ENCODE results near the gene SLC38A3. TPM values are rescaled to one million over a fixed set of nuclear protein-coding genes. Genes with fewer than 3 reads are reported as not detected.

The SLC38A3 gene
- total and polyA plus RNA-seq, 9 of the 15 experiments (the other 6 are each of a cell fraction or from before 2014, with no cell fraction given), result 0.09 to 0.38 (median 0.16) TPM; not detected in 6

GRCh38 chr3:50196253-50196801 lies 8.7 kb upstream of the SLC38A3 start:
- no peaks in the 10 kb centered on the region for H3K9me3 ChIP-seq (replicated peaks; ENCODE audit: control insufficient read depth, insufficient read depth, low read depth, low read length)
- no peak overlapping the region for H3K4me2 ChIP-seq (ENCODE audit: insufficient read depth, low read length)
- H3K79me2 ChIP-seq (ENCODE audit: control insufficient read depth, insufficient read depth, low read length), result no peaks in the 10 kb centered on the region
- peak overlapping the region in 1 of 2 experiments; percentile 26; a peak in 1 of 4 replicates for H3K9ac ChIP-seq (ENCODE audit: insufficient read depth in 1 of 2, low read depth in 2 of 2, low read length in 2 of 2)
- H3K9me1 ChIP-seq (ENCODE audit: control insufficient read depth, insufficient read depth, low read length), result no peaks in the 10 kb centered on the region
- no peak overlapping the region for H2AFZ ChIP-seq (ENCODE audit: low read depth, low read length)
- 6% methylated on average over 5 of the region's 6 CpGs for WGBS (ENCODE audit: insufficient coverage, low coverage, missing lambda C conversion rate)
- ChIA-PET CTCF (ENCODE audit: low intra/inter-chr PET ratio) (interaction anchor here (0.6 to 4.9 kb wide), 2 partner anchors 29 to 30 kb away, joined by 3 to 91 read pairs; no protein-coding TSS in a partner anchor), POLR2A (interaction anchor here (0.6 kb wide), 1 partner anchor 47 kb away, joined by 3 read pairs; no protein-coding TSS in a partner anchor)
- no peaks in the 10 kb centered on the region for H3K36me3 ChIP-seq (ENCODE audit: control insufficient read depth, insufficient read depth, low read length)
- in situ Hi-C loops (cut with MboI) (no loop called here), intact Hi-C loops (cut with micrococcal nuclease) (no loop called here)
- BruUV-seq (replicated peaks), result no TSS peak
- H3K4me1 ChIP-seq (replicated peaks in 1 of 2; ENCODE audit: control insufficient read depth in 2 of 2, insufficient read depth in 2 of 2, low read length in 2 of 2), result peaks cover 2 to 30% of the 10 kb centered on the region in 2 experiments; a peak in 2 of 5 replicates
- no peaks in the 10 kb centered on the region; the same call in 1 of the 2 replicates for H4K20me1 ChIP-seq (replicated peaks; ENCODE audit: control insufficient read depth, insufficient read depth, low read length)
- ATAC-seq (no peak), FAIRE-seq (no peak), DNase-seq (ENCODE audit: extremely low read depth in 1 of 4, low spot score in 3 of 4) (no peak)
- H3K27ac ChIP-seq (ENCODE audit: extremely low read depth, low read depth, low read length), result no peak overlapping the region
- peaks cover 0 to 19% of the 10 kb centered on the region in 2 experiments; a peak in 3 of 5 replicates for H3K27me3 ChIP-seq (ENCODE audit: control insufficient read depth in 2 of 2, insufficient read depth in 2 of 2, low read length in 2 of 2)
- no peak overlapping the region for H3K4me3 ChIP-seq
- TF ChIP-seq, protein P1, sequence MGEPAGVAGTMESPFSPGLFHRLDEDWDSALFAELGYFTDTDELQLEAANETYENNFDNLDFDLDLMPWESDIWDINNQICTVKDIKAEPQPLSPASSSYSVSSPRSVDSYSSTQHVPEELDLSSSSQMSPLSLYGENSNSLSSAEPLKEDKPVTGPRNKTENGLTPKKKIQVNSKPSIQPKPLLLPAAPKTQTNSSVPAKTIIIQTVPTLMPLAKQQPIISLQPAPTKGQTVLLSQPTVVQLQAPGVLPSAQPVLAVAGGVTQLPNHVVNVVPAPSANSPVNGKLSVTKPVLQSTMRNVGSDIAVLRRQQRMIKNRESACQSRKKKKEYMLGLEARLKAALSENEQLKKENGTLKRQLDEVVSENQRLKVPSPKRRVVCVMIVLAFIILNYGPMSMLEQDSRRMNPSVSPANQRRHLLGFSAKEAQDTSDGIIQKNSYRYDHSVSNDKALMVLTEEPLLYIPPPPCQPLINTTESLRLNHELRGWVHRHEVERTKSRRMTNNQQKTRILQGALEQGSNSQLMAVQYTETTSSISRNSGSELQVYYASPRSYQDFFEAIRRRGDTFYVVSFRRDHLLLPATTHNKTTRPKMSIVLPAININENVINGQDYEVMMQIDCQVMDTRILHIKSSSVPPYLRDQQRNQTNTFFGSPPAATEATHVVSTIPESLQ (CRISPR knock-in tag; IDR thresholded peaks at IDR 0.05), result no peak
- TF ChIP-seq, protein P2, sequence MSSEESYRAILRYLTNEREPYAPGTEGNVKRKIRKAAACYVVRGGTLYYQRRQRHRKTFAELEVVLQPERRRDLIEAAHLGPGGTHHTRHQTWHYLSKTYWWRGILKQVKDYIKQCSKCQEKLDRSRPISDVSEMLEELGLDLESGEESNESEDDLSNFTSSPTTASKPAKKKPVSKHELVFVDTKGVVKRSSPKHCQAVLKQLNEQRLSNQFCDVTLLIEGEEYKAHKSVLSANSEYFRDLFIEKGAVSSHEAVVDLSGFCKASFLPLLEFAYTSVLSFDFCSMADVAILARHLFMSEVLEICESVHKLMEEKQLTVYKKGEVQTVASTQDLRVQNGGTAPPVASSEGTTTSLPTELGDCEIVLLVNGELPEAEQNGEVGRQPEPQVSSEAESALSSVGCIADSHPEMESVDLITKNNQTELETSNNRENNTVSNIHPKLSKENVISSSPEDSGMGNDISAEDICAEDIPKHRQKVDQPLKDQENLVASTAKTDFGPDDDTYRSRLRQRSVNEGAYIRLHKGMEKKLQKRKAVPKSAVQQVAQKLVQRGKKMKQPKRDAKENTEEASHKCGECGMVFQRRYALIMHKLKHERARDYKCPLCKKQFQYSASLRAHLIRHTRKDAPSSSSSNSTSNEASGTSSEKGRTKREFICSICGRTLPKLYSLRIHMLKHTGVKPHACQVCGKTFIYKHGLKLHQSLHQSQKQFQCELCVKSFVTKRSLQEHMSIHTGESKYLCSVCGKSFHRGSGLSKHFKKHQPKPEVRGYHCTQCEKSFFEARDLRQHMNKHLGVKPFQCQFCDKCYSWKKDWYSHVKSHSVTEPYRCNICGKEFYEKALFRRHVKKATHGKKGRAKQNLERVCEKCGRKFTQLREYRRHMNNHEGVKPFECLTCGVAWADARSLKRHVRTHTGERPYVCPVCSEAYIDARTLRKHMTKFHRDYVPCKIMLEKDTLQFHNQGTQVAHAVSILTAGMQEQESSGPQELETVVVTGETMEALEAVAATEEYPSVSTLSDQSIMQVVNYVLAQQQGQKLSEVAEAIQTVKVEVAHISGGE (CRISPR knock-in tag; IDR thresholded peaks at IDR 0.05), result no peak
- TF ChIP-seq, protein P3, sequence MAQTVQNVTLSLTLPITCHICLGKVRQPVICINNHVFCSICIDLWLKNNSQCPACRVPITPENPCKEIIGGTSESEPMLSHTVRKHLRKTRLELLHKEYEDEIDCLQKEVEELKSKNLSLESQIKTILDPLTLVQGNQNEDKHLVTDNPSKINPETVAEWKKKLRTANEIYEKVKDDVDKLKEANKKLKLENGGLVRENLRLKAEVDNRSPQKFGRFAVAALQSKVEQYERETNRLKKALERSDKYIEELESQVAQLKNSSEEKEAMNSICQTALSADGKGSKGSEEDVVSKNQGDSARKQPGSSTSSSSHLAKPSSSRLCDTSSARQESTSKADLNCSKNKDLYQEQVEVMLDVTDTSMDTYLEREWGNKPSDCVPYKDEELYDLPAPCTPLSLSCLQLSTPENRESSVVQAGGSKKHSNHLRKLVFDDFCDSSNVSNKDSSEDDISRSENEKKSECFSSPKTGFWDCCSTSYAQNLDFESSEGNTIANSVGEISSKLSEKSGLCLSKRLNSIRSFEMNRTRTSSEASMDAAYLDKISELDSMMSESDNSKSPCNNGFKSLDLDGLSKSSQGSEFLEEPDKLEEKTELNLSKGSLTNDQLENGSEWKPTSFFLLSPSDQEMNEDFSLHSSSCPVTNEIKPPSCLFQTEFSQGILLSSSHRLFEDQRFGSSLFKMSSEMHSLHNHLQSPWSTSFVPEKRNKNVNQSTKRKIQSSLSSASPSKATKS (CRISPR knock-in tag; IDR thresholded peaks at IDR 0.05), result no peak
- TF ChIP-seq MXI1 (IDR thresholded peaks at IDR 0.05; ENCODE audit: low read depth, low read length) (no peak), MEF2A (IDR thresholded peaks at IDR 0.05; ENCODE audit: control insufficient read depth, low read depth, low read length) (no peak), KAT8 (IDR thresholded peaks at IDR 0.05; ENCODE audit: low read depth) (no peak), HDAC2 (IDR thresholded peaks at IDR 0.05) (no peak), TAF1 (IDR thresholded peaks at IDR 0.05; ENCODE audit: control insufficient read depth, extremely low read depth, insufficient read depth, low read length, severe bottlenecking) (no peak), SFPQ (IDR thresholded peaks at IDR 0.05; ENCODE audit: low read depth, low read length) (no peak)

All from K562 (cell line).